GM23338 (cell line): ENCODE data around the gene OR2A2. TPM values are rescaled to one million over a fixed set of nuclear protein-coding genes. Genes with fewer than 3 reads are reported as not detected.

ENCODE experiments used
- ATAC-seq: fragments of 200-7000 bp; cut with Tn5 transposase; 3 replicates; pipeline ENCODE4 v1.9.1; 2020
- DNase-seq: peaks from one replicate; pipeline ENCODE4 v3.0.0-alpha.2; 2015; ENCODE audit warnings: low spot score
- H2AFZ ChIP-seq: fragments of 200-600 bp; sonication (generic); 2 replicates; pipeline ENCODE4 v1.8.0; 2016; ENCODE audit warnings: antibody characterized with exemption, mild to moderate bottlenecking, moderate library complexity
- H3F3A ChIP-seq: fragments of 200-600 bp; sonication (generic); replicated peaks from 2 replicates; pipeline ENCODE4 v1.8.0; 2017; ENCODE audit warnings: antibody characterized with exemption, mixed run types, low read depth
- H3K27ac ChIP-seq: fragments of 200-600 bp; sonication (generic); 2 replicates; pipeline ENCODE4 v1.6.1; 2016; ENCODE audit warnings: low read depth
- H3K27me3 ChIP-seq: fragments of 200-600 bp; sonication (generic); 2 replicates; pipeline ENCODE4 v1.8.0; 2016; ENCODE audit warnings: mild to moderate bottlenecking, mixed run types, moderate library complexity; ENCODE audit not compliant: insufficient read depth
- H3K36me3 ChIP-seq: fragments of 200-600 bp; sonication (generic); 2 replicates; pipeline ENCODE4 v1.8.0; 2016; ENCODE audit warnings: mild to moderate bottlenecking; ENCODE audit not compliant: insufficient read depth
- H3K4me1 ChIP-seq: fragments of 200-600 bp; sonication (generic); 2 replicates; pipeline ENCODE4 v1.8.0; 2016; ENCODE audit warnings: mild to moderate bottlenecking, moderate library complexity; ENCODE audit not compliant: insufficient read depth
- H3K4me2 ChIP-seq: fragments of 200-600 bp; sonication (generic); 2 replicates; pipeline ENCODE4 v1.7.1; 2017; ENCODE audit warnings: mixed run types
- H3K4me3 ChIP-seq: fragments of 200-600 bp; sonication (generic); 2 replicates; pipeline ENCODE4 v1.6.1; 2016; ENCODE audit warnings: mixed run types
- H3K79me2 ChIP-seq: fragments of 200-600 bp; sonication (generic); replicated peaks from 2 replicates; pipeline ENCODE4 v1.8.0; 2017; ENCODE audit warnings: mild to moderate bottlenecking; ENCODE audit not compliant: insufficient read depth
- H3K9me2 ChIP-seq: fragments of 200-600 bp; sonication (generic); 2 replicates; pipeline ENCODE4 v1.8.0; 2017; ENCODE audit not compliant: insufficient read depth
- H4K20me1 ChIP-seq: fragments of 200-600 bp; sonication (generic); replicated peaks from 2 replicates; pipeline ENCODE4 v1.8.0; 2017; ENCODE audit warnings: mild to moderate bottlenecking; ENCODE audit not compliant: insufficient read depth
- H3K27ac Mint-ChIP-seq: 2 replicates; pipeline ENCODE4 v1.8.0; 2020; ENCODE audit warnings: inconsistent platforms, mild to moderate bottlenecking, moderate library complexity, mixed read lengths
- H3K27me3 Mint-ChIP-seq: 3 replicates; pipeline ENCODE4 v1.8.0; 2022; ENCODE audit warnings: low read depth, mild to moderate bottlenecking, moderate library complexity, mixed read lengths, inconsistent platforms; ENCODE audit not compliant: insufficient read depth, poor library complexity
- H3K36me3 Mint-ChIP-seq: 3 replicates; pipeline ENCODE4 v1.8.0; 2021; ENCODE audit warnings: low read depth, mild to moderate bottlenecking, inconsistent platforms, moderate library complexity, mixed read lengths
- H3K4me1 Mint-ChIP-seq: 3 replicates; pipeline ENCODE4 v1.8.0; 2020; ENCODE audit warnings: mild to moderate bottlenecking, inconsistent platforms, mixed read lengths
- H3K4me3 Mint-ChIP-seq: 3 replicates; pipeline ENCODE4 v1.8.0; 2021; ENCODE audit warnings: moderate library complexity, mild to moderate bottlenecking, inconsistent platforms, mixed read lengths
- H3K9me3 Mint-ChIP-seq: 3 replicates; pipeline ENCODE4 v1.8.0; 2020; ENCODE audit warnings: moderate library complexity, mild to moderate bottlenecking, inconsistent platforms, mixed read lengths
- CREB1 ChIP-seq: fragments of 250-450 bp; sonication (Bioruptor Pico); IDR thresholded peaks from 2 replicates; pipeline ENCODE4 v1.5.0; 2020; ENCODE audit warnings: low read depth, mild to moderate bottlenecking, moderate library complexity
- ETS1 ChIP-seq: IDR thresholded peaks from 2 replicates; pipeline ENCODE4 v1.6.1; 2016; ENCODE audit warnings: antibody characterized with exemption
- EZH2 ChIP-seq: fragments of 200-600 bp; sonication (generic); IDR thresholded peaks from one replicate; pipeline ENCODE4 v1.8.0; 2017; ENCODE audit warnings: antibody characterized with exemption, mild to moderate bottlenecking, low read depth; ENCODE audit not compliant: unreplicated experiment
- EZH2phosphoT487 ChIP-seq: fragments of 200-600 bp; sonication (generic); IDR thresholded peaks from one replicate; pipeline ENCODE4 v1.8.1; 2018; ENCODE audit warnings: antibody characterized with exemption; ENCODE audit not compliant: unreplicated experiment
- JUNB ChIP-seq: IDR thresholded peaks from one replicate; pipeline ENCODE4 v1.6.1; 2016; ENCODE audit warnings: antibody characterized with exemption; ENCODE audit not compliant: unreplicated experiment
- NANOG ChIP-seq: IDR thresholded peaks from 2 replicates; pipeline ENCODE4 v1.6.1; 2016; ENCODE audit warnings: antibody characterized with exemption, borderline replicate concordance
- POLR2AphosphoS5 ChIP-seq: IDR thresholded peaks from 2 replicates; pipeline ENCODE4 v1.6.1; 2016; ENCODE audit warnings: antibody characterized with exemption, low read depth
- REST ChIP-seq: IDR thresholded peaks from one replicate; pipeline ENCODE4 v1.6.1; 2018; ENCODE audit warnings: antibody characterized with exemption; ENCODE audit not compliant: unreplicated experiment
- STAT1 ChIP-seq: IDR thresholded peaks from one replicate; pipeline ENCODE4 v1.6.1; 2016; ENCODE audit warnings: antibody characterized with exemption; ENCODE audit not compliant: unreplicated experiment
- ZNF114 ChIP-seq: fragments of 250-450 bp; sonication (Bioruptor Pico); IDR thresholded peaks from 2 replicates; pipeline ENCODE4 v1.5.0; 2020; ENCODE audit warnings: mild to moderate bottlenecking, moderate library complexity
- ZNF331 ChIP-seq: fragments of 250-450 bp; sonication (Bioruptor Pico); IDR thresholded peaks from 2 replicates; pipeline ENCODE4 v1.5.0; 2020; ENCODE audit warnings: low read depth, mild to moderate bottlenecking, moderate library complexity
- ZNF462 ChIP-seq: fragments of 250-450 bp; sonication (Bioruptor Pico); IDR thresholded peaks from 2 replicates; pipeline ENCODE4 v1.5.0; 2020; ENCODE audit warnings: mild to moderate bottlenecking, moderate library complexity
- polyA plus RNA-seq: library from polyadenylated mRNA; unstranded; fragments of >200 nt; fragmentation: Nextera tagmentation; extraction: Ambion mirVana; gene quantifications from 2 replicates; pipeline ENCODE4 v1.2.1, GENCODE V29; 2016
- total RNA-seq: library from RNA; depleted of rRNA; stranded (reverse); fragments of >200 nt; shearing (Covaris generic); gene quantifications from 2 replicates; pipeline ENCODE4 v1.2.3, GENCODE V29; 2014
- TF ChIP-seq, protein P1 (sequence below), 2 experiments: fragments of 200-600 bp in 1 of 2; sonication (generic) in 1 of 2; conservative IDR thresholded peaks; 2 replicates each; pipeline versions ENCODE4 v1.5.1 to v1.6.1; 2016 to 2017; ENCODE audit warnings: antibody characterized with exemption in 2 of 2, low read depth in 2 of 2, mild to moderate bottlenecking in 2 of 2, moderate library complexity in 1 of 2

The OR2A2 gene
- total and polyA plus RNA-seq, 2 experiments from 2014 or later = not detected

DNA sequence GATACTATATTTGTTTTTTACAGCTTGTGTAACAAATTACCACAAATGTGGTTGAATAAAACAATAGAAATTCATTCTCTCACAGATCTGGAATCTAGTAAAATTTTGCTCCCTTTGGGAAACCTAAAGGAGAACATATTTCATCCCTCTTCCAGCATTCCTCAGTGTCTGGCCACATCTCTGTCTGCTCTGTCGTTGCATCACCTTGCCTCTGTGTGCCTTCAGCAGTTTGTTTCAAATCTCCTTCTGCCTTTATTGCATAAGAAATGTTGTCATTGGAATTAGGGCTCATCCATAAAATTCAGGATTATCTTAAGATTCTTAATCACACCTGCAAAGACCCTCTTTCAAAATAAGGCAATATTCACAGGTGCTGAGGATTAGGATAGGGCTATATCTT, 28.1 kb downstream of the OR2A2 start (continued):
- TF ChIP-seq, protein P1, sequence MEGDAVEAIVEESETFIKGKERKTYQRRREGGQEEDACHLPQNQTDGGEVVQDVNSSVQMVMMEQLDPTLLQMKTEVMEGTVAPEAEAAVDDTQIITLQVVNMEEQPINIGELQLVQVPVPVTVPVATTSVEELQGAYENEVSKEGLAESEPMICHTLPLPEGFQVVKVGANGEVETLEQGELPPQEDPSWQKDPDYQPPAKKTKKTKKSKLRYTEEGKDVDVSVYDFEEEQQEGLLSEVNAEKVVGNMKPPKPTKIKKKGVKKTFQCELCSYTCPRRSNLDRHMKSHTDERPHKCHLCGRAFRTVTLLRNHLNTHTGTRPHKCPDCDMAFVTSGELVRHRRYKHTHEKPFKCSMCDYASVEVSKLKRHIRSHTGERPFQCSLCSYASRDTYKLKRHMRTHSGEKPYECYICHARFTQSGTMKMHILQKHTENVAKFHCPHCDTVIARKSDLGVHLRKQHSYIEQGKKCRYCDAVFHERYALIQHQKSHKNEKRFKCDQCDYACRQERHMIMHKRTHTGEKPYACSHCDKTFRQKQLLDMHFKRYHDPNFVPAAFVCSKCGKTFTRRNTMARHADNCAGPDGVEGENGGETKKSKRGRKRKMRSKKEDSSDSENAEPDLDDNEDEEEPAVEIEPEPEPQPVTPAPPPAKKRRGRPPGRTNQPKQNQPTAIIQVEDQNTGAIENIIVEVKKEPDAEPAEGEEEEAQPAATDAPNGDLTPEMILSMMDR (conservative IDR thresholded peaks at IDR 0.05; ENCODE audit: low read depth in 2 of 2) = no peak
- TF ChIP-seq POLR2AphosphoS5 = no peak
- TF ChIP-seq ZNF331 (CRISPR knock-in tag) = no peak
- TF ChIP-seq REST = no peak
- TF ChIP-seq CREB1 (CRISPR knock-in tag) = no peak
- no peak for TF ChIP-seq JUNB
- no peak for TF ChIP-seq EZH2phosphoT487
- TF ChIP-seq STAT1 = no peak

DNA sequence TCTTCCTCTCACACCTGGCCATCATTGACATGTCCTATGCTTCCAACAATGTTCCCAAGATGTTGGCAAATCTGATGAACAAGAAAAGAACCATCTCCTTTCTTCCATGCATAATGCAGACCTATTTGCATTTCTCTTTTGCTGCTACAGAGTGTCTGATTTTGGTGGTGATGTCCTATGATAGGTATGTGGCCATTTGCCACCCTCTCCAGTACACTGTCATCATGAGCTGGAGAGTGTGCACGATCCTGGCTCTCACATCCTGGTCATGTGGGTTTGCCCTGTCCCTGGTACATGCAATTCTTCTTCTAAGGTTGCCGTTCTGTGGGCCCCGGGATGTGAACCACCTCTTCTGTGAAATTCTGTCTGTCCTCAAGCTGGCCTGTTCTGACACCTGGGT, 32.8 kb downstream of the OR2A2 start:
- Histone ChIP-seq H3K4me3 (no peak overlapping the region), H3K9me2 (no peaks in the 10 kb centered on the region; the same call in 1 of the 2 replicates), H3K4me2 (no peak overlapping the region), H3K27ac (no peak overlapping the region), H3K4me1 (no peaks in the 10 kb centered on the region), H3K79me2 (no peaks in the 10 kb centered on the region), H3F3A (no peaks in the 10 kb centered on the region), H2AFZ (no peak overlapping the region), H3K36me3 (no peaks in the 10 kb centered on the region), H3K27me3 (no peaks in the 10 kb centered on the region), H4K20me1 (no peaks in the 10 kb centered on the region)
- H3K36me3 Mint-ChIP-seq = no peaks in the 10 kb centered on the region
- no peaks in the 10 kb centered on the region for H3K27me3 Mint-ChIP-seq
- DNase-seq (no peak), ATAC-seq (no peak)
- peaks cover 19% of the 10 kb centered on the region for H3K9me3 Mint-ChIP-seq
- no peaks in the 10 kb centered on the region for H3K4me1 Mint-ChIP-seq
- no peak overlapping the region for H3K4me3 Mint-ChIP-seq
- H3K27ac Mint-ChIP-seq = no peak overlapping the region
- no peak for TF ChIP-seq POLR2AphosphoS5
- no peak for TF ChIP-seq ZNF114 (CRISPR knock-in tag)
- TF ChIP-seq EZH2 = no peak
- no peak for TF ChIP-seq STAT1
- no peak for TF ChIP-seq CREB1 (CRISPR knock-in tag)
- TF ChIP-seq ETS1 = no peak
- TF ChIP-seq NANOG = no peak
- no peak for TF ChIP-seq EZH2phosphoT487
- no peak for TF ChIP-seq ZNF462 (CRISPR knock-in tag)
